ENCODE data around the gene CNTNAP5. TPM values are rescaled to one million over a fixed set of nuclear protein-coding genes. Genes with fewer than 3 reads are reported as not detected.

The CNTNAP5 gene
- total and polyA plus RNA-seq, 2 of the 8 experiments (the other 6 are each of a cell fraction or from before 2014, with no cell fraction given), result 0.11 to 0.76 TPM

GRCh38 chr2:124625561-124625960, 600.5 kb downstream of the CNTNAP5 start (continued):
- TF ChIP-seq, protein P1, sequence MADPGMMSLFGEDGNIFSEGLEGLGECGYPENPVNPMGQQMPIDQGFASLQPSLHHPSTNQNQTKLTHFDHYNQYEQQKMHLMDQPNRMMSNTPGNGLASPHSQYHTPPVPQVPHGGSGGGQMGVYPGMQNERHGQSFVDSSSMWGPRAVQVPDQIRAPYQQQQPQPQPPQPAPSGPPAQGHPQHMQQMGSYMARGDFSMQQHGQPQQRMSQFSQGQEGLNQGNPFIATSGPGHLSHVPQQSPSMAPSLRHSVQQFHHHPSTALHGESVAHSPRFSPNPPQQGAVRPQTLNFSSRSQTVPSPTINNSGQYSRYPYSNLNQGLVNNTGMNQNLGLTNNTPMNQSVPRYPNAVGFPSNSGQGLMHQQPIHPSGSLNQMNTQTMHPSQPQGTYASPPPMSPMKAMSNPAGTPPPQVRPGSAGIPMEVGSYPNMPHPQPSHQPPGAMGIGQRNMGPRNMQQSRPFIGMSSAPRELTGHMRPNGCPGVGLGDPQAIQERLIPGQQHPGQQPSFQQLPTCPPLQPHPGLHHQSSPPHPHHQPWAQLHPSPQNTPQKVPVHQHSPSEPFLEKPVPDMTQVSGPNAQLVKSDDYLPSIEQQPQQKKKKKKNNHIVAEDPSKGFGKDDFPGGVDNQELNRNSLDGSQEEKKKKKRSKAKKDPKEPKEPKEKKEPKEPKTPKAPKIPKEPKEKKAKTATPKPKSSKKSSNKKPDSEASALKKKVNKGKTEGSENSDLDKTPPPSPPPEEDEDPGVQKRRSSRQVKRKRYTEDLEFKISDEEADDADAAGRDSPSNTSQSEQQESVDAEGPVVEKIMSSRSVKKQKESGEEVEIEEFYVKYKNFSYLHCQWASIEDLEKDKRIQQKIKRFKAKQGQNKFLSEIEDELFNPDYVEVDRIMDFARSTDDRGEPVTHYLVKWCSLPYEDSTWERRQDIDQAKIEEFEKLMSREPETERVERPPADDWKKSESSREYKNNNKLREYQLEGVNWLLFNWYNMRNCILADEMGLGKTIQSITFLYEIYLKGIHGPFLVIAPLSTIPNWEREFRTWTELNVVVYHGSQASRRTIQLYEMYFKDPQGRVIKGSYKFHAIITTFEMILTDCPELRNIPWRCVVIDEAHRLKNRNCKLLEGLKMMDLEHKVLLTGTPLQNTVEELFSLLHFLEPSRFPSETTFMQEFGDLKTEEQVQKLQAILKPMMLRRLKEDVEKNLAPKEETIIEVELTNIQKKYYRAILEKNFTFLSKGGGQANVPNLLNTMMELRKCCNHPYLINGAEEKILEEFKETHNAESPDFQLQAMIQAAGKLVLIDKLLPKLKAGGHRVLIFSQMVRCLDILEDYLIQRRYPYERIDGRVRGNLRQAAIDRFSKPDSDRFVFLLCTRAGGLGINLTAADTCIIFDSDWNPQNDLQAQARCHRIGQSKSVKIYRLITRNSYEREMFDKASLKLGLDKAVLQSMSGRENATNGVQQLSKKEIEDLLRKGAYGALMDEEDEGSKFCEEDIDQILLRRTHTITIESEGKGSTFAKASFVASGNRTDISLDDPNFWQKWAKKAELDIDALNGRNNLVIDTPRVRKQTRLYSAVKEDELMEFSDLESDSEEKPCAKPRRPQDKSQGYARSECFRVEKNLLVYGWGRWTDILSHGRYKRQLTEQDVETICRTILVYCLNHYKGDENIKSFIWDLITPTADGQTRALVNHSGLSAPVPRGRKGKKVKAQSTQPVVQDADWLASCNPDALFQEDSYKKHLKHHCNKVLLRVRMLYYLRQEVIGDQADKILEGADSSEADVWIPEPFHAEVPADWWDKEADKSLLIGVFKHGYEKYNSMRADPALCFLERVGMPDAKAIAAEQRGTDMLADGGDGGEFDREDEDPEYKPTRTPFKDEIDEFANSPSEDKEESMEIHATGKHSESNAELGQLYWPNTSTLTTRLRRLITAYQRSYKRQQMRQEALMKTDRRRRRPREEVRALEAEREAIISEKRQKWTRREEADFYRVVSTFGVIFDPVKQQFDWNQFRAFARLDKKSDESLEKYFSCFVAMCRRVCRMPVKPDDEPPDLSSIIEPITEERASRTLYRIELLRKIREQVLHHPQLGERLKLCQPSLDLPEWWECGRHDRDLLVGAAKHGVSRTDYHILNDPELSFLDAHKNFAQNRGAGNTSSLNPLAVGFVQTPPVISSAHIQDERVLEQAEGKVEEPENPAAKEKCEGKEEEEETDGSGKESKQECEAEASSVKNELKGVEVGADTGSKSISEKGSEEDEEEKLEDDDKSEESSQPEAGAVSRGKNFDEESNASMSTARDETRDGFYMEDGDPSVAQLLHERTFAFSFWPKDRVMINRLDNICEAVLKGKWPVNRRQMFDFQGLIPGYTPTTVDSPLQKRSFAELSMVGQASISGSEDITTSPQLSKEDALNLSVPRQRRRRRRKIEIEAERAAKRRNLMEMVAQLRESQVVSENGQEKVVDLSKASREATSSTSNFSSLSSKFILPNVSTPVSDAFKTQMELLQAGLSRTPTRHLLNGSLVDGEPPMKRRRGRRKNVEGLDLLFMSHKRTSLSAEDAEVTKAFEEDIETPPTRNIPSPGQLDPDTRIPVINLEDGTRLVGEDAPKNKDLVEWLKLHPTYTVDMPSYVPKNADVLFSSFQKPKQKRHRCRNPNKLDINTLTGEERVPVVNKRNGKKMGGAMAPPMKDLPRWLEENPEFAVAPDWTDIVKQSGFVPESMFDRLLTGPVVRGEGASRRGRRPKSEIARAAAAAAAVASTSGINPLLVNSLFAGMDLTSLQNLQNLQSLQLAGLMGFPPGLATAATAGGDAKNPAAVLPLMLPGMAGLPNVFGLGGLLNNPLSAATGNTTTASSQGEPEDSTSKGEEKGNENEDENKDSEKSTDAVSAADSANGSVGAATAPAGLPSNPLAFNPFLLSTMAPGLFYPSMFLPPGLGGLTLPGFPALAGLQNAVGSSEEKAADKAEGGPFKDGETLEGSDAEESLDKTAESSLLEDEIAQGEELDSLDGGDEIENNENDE (IDR thresholded peaks at IDR 0.05; ENCODE audit: insufficient replicate concordance, low read length), result no peak
- TF ChIP-seq TAF1 (IDR thresholded peaks at IDR 0.05; ENCODE audit: low read depth, low read length) (no peak), SP1 (IDR thresholded peaks at IDR 0.05; ENCODE audit: low read depth, low read length) (no peak), RFX5 (IDR thresholded peaks at IDR 0.05; ENCODE audit: borderline replicate concordance, low read depth, low read length) (no peak), BACH1 (IDR thresholded peaks at IDR 0.05; ENCODE audit: low read length) (no peak), CTBP2 (IDR thresholded peaks at IDR 0.05; ENCODE audit: borderline replicate concordance, insufficient read depth, insufficient read length, low read length) (no peak), YY1 (IDR thresholded peaks at IDR 0.05; ENCODE audit: low read depth, low read length) (no peak), CHD1 (IDR thresholded peaks at IDR 0.05; ENCODE audit: low read depth, low read length) (no peak), HDAC6 (IDR thresholded peaks at IDR 0.05; ENCODE audit: low read depth, low read length) (no peak), SUZ12 (IDR thresholded peaks at IDR 0.05; ENCODE audit: low read length) (no peak)

All from H1 (cell line).